Thymus (tissue), 11 donors: ENCODE measurements around the gene VKORC1. TPM values are rescaled to one million over a fixed set of nuclear protein-coding genes. Genes with fewer than 3 reads are reported as not detected.

Experiments used
- DNase-seq, 9 donors: peaks; one replicate each; pipeline ENCODE4 v3.0.0-alpha.2; 2013; ENCODE audit warnings: low spot score in 9 of 9, low read depth in 6 of 9, missing footprints in 1 of 9
- H3K27ac ChIP-seq, 2 donors: one replicate each; pipeline ENCODE4 v1.5.1; 2013; ENCODE audit warnings: control low read depth in 1 of 2, low read depth in 1 of 2, low read length in 1 of 2, mild to moderate bottlenecking in 1 of 2, moderate library complexity in 1 of 2
- H3K27me3 ChIP-seq, 2 donors: one replicate each; pipeline ENCODE4 v1.5.1; 2013; ENCODE audit warnings: low read length in 1 of 2; ENCODE audit not compliant: control insufficient read depth in 2 of 2, insufficient read depth in 1 of 2
- H3K36me3 ChIP-seq, 2 donors: one replicate each; pipeline ENCODE4 v1.5.1; 2013; ENCODE audit warnings: low read length in 1 of 2, mild to moderate bottlenecking in 1 of 2, moderate library complexity in 1 of 2; ENCODE audit not compliant: control insufficient read depth in 2 of 2, insufficient read depth in 2 of 2
- H3K4me1 ChIP-seq, 2 donors: one replicate each; pipeline ENCODE4 v1.5.1; 2013; ENCODE audit warnings: low read length in 2 of 2; ENCODE audit not compliant: control insufficient read depth in 2 of 2, insufficient read depth in 2 of 2
- H3K4me3 ChIP-seq, 2 donors: one replicate each; pipeline ENCODE4 v1.5.1; 2013; ENCODE audit warnings: low read length in 2 of 2, control low read depth in 1 of 2, mild to moderate bottlenecking in 1 of 2
- H3K9me3 ChIP-seq, 2 donors: one replicate each; pipeline ENCODE4 v1.5.1; 2013; ENCODE audit warnings: low read length in 1 of 2, mild to moderate bottlenecking in 1 of 2; ENCODE audit not compliant: control insufficient read depth in 2 of 2, insufficient read depth in 1 of 2
- WGBS: extraction: QIAGEN DNeasy Blood & Tissue Kit; methylation state at CpG from one replicate; pipeline ENCODE4 v1.1.7; 2013; 5-methylcytosine and 5-hydroxymethylcytosine counted together
- polyA plus RNA-seq: library from polyadenylated mRNA; stranded (reverse); fragments of 200-250 nt; gene quantifications from one replicate; pipeline ENCODE4 v1.2.3, GENCODE V29; 2013
- total RNA-seq: library from RNA; stranded (reverse); fragments of 120-200 nt; gene quantifications from one replicate; pipeline ENCODE4 v1.2.4, GENCODE V29; 2013
- donor health status: healthy.

VKORC1 gene
- total and polyA plus RNA-seq, 2 donors: 36.0 to 48.7 TPM

- Histone ChIP-seq H3K4me1 (no peaks in the 10 kb centered on the region), H3K36me3 (peaks cover 38 to 63% of the 10 kb centered on the region in 2 donors), H3K27me3 (no peaks in the 10 kb centered on the region), H3K27ac (no peak overlapping the region), H3K9me3 (no peaks in the 10 kb centered on the region), H3K4me3 (no peak overlapping the region)
- 99% methylated on average over 5 of the region's 5 CpGs for WGBS
- no peak for DNase-seq
These were observed 6.6 kb downstream of the VKORC1 start for GRCh38 chr16:31087971-31088370.

GRCh38 chr16:31087481-31087880 is 7.1 kb downstream of the VKORC1 start:
- Histone ChIP-seq H3K4me1 (no peaks in the 10 kb centered on the region), H3K27ac (no peak overlapping the region), H3K27me3 (no peaks in the 10 kb centered on the region), H3K4me3 (no peak overlapping the region), H3K36me3 (peaks cover 43 to 61% of the 10 kb centered on the region in 2 donors), H3K9me3 (no peaks in the 10 kb centered on the region)
- DNase-seq: no peak
- WGBS: 97% methylated on average over 8 of the region's 8 CpGs

- H3K9me3 ChIP-seq: no peaks in the 10 kb centered on the region
- no peaks in the 10 kb centered on the region for H3K4me1 ChIP-seq
- no peak overlapping the region for H3K27ac ChIP-seq
- no peaks in the 10 kb centered on the region for H3K27me3 ChIP-seq
- no peak for DNase-seq
- WGBS: 94% methylated on average over 6 of the region's 6 CpGs
- no peak overlapping the region for H3K4me3 ChIP-seq
- H3K36me3 ChIP-seq: peaks cover 49 to 66% of the 10 kb centered on the region in 2 donors
These were observed 8.0 kb downstream of the VKORC1 start for GRCh38 chr16:31086629-31086906.

- Histone ChIP-seq H3K27me3 (no peaks in the 10 kb centered on the region), H3K4me3 (no peak overlapping the region), H3K9me3 (no peaks in the 10 kb centered on the region), H3K4me1 (no peaks in the 10 kb centered on the region), H3K36me3 (peaks cover 49 to 69% of the 10 kb centered on the region in 2 donors), H3K27ac (no peak overlapping the region)
- 97% methylated on average over 18 of the region's 18 CpGs for WGBS
- no peak for DNase-seq
These were observed 8.5 kb downstream of the VKORC1 start for GRCh38 chr16:31085873-31086628.

GRCh38 chr16:31085411-31085810 is 9.2 kb downstream of the VKORC1 start:
- Histone ChIP-seq H3K4me3 (no peak overlapping the region), H3K9me3 (no peaks in the 10 kb centered on the region), H3K27me3 (no peaks in the 10 kb centered on the region), H3K36me3 (peaks cover 50 to 69% of the 10 kb centered on the region in 2 donors), H3K4me1 (no peaks in the 10 kb centered on the region), H3K27ac (no peak overlapping the region)
- no peak for DNase-seq
- WGBS: 95% methylated on average over 8 of the region's 8 CpGs

GRCh38 chr16:31084584-31085302 is 9.9 kb downstream of the VKORC1 start:
- 97% methylated on average over 16 of the region's 16 CpGs for WGBS
- no peak for DNase-seq
- Histone ChIP-seq H3K4me3 (no peak overlapping the region), H3K4me1 (no peaks in the 10 kb centered on the region), H3K27ac (no peak overlapping the region), H3K36me3 (peaks cover 50 to 75% of the 10 kb centered on the region in 2 donors), H3K27me3 (no peaks in the 10 kb centered on the region), H3K9me3 (no peaks in the 10 kb centered on the region)

GRCh38 chr16:31083981-31084380 is 10.6 kb downstream of the VKORC1 start:
- Histone ChIP-seq H3K4me3 (no peak overlapping the region), H3K27me3 (no peaks in the 10 kb centered on the region), H3K27ac (no peak overlapping the region), H3K9me3 (no peaks in the 10 kb centered on the region), H3K36me3 (peaks cover 57 to 77% of the 10 kb centered on the region in 2 donors), H3K4me1 (no peaks in the 10 kb centered on the region)
- 94% methylated on average over 13 of the region's 13 CpGs for WGBS
- DNase-seq: no peak

- Histone ChIP-seq H3K27ac (no peak overlapping the region), H3K27me3 (no peaks in the 10 kb centered on the region), H3K9me3 (no peaks in the 10 kb centered on the region), H3K4me1 (no peaks in the 10 kb centered on the region), H3K4me3 (no peak overlapping the region), H3K36me3 (peaks cover 61 to 77% of the 10 kb centered on the region in 2 donors)
- DNase-seq: no peak
- WGBS: 78% methylated on average over 5 of the region's 5 CpGs
These were observed 11.0 kb downstream of the VKORC1 start for GRCh38 chr16:31083556-31083955.

- Histone ChIP-seq H3K9me3 (no peaks in the 10 kb centered on the region), H3K27ac (no peak overlapping the region), H3K27me3 (no peaks in the 10 kb centered on the region), H3K4me3 (no peak overlapping the region), H3K36me3 (peaks cover 66 to 81% of the 10 kb centered on the region in 2 donors), H3K4me1 (no peaks in the 10 kb centered on the region)
- no peak for DNase-seq
- 94% methylated on average over 9 of the region's 9 CpGs for WGBS
These were observed 11.5 kb downstream of the VKORC1 start for GRCh38 chr16:31083081-31083480.
